Measurements from ENCODE around the gene GUCY2D. TPM values are rescaled to one million over a fixed set of nuclear protein-coding genes. Genes with fewer than 3 reads are reported as not detected.

The GUCY2D gene
- total RNA-seq, 1 donor from 2014 or later, result 0.69 TPM

GRCh38 chr17:8004899-8005298 lies 2.5 kb downstream of the GUCY2D start:
- TF ChIP-seq, protein P1, sequence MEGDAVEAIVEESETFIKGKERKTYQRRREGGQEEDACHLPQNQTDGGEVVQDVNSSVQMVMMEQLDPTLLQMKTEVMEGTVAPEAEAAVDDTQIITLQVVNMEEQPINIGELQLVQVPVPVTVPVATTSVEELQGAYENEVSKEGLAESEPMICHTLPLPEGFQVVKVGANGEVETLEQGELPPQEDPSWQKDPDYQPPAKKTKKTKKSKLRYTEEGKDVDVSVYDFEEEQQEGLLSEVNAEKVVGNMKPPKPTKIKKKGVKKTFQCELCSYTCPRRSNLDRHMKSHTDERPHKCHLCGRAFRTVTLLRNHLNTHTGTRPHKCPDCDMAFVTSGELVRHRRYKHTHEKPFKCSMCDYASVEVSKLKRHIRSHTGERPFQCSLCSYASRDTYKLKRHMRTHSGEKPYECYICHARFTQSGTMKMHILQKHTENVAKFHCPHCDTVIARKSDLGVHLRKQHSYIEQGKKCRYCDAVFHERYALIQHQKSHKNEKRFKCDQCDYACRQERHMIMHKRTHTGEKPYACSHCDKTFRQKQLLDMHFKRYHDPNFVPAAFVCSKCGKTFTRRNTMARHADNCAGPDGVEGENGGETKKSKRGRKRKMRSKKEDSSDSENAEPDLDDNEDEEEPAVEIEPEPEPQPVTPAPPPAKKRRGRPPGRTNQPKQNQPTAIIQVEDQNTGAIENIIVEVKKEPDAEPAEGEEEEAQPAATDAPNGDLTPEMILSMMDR (IDR thresholded peaks at IDR 0.05; ENCODE audit: unreplicated experiment), result no peak
- Mint-ChIP-seq H3K36me3 (no peaks in the 10 kb centered on the region), H3K4me3 (no peak overlapping the region), H3K4me1 (no peaks in the 10 kb centered on the region), H3K27me3 (ENCODE audit: low read depth) (peaks cover 71% of the 10 kb centered on the region), H3K27ac (no peak overlapping the region), H3K9me3 (no peaks in the 10 kb centered on the region)
- DNase-seq (ENCODE audit: low spot score in 2 of 2, unreplicated experiment in 2 of 2), result no peak

DNA sequence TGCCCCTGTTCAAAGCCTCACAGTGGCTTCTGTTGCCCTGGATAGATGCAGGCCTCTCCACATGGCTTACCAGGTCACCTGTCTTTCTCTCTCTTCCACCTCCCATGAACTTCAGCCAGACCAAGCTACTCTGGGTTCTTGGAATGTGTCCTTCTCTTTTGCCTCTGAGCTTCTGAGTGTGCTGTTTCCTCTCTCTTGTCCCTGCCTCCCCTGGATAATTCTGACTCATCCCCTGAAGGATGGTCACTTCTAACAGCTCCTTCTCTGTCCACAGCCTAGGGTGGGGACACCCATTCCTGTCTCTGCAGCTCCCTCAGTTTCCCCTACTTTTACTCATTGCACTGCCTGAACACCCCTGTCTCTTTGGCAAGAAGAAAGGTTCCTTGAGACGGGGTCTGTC lies 2.9 kb downstream of the GUCY2D start:
- Mint-ChIP-seq H3K27ac (no peak overlapping the region), H3K36me3 (no peaks in the 10 kb centered on the region), H3K4me1 (no peaks in the 10 kb centered on the region), H3K4me3 (no peak overlapping the region), H3K9me3 (no peaks in the 10 kb centered on the region), H3K27me3 (ENCODE audit: low read depth) (peaks cover 69% of the 10 kb centered on the region)
- no peak for DNase-seq (ENCODE audit: low spot score in 2 of 2, unreplicated experiment in 2 of 2)
- TF ChIP-seq, protein P1 (IDR thresholded peaks at IDR 0.05; ENCODE audit: unreplicated experiment), result no peak

GRCh38 chr17:8005967-8006730 lies 3.7 kb downstream of the GUCY2D start:
- Mint-ChIP-seq H3K27me3 (ENCODE audit: low read depth) (peaks cover 61% of the 10 kb centered on the region), H3K27ac (no peak overlapping the region), H3K36me3 (no peaks in the 10 kb centered on the region), H3K4me1 (no peaks in the 10 kb centered on the region), H3K9me3 (no peaks in the 10 kb centered on the region), H3K4me3 (no peak overlapping the region)
- DNase-seq (ENCODE audit: low spot score in 2 of 2, unreplicated experiment in 2 of 2), result no peak
- TF ChIP-seq, protein P1 (IDR thresholded peaks at IDR 0.05; ENCODE audit: unreplicated experiment), result no peak

DNA sequence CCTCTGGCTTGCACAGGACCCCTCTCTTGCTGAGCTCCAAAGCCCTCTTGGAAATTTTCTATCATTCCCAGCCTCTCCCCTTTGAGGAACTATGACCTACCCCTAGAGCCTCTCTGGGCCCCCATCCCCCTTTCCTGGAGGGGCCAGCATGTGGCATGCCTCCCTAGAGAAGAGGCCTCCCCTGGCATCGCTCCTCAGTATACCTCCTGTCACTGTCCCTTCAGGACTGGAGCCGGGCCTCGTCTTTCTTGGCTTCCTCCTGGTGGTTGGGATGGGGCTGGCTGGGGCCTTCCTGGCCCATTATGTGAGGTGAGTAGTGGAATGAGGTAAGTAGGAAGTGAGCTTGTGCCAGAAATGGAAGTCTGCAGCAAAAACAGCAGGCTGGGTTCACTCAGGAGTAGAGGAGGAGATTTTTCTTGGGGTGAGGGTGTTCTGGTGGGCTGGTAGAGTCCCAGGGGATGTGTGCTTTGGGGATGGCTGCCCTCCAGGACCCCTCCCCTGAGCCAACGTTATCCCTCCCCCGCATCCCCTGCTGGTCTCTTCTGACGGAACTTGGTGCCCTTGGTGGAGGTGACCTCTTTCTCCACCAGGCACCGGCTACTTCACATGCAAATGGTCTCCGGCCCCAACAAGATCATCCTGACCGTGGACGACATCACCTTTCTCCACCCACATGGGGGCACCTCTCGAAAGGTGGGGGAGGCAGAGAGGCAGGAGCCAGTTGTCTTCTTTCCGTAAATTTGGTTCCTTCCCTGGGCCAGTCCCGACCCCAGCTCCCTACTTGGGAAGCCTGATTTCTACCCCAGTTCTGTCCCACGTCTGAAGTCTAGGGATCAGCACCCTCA lies 4.6 kb downstream of the GUCY2D start:
- H3K27ac Mint-ChIP-seq, result no peak overlapping the region
- DNase-seq (ENCODE audit: low spot score in 2 of 2, unreplicated experiment in 2 of 2), result no peak
- no peaks in the 10 kb centered on the region for H3K36me3 Mint-ChIP-seq
- TF ChIP-seq, protein P1 (IDR thresholded peaks at IDR 0.05; ENCODE audit: unreplicated experiment), result no peak
- H3K4me3 Mint-ChIP-seq, result no peak overlapping the region
- no peaks in the 10 kb centered on the region for H3K9me3 Mint-ChIP-seq
- no peaks in the 10 kb centered on the region for H3K4me1 Mint-ChIP-seq
- H3K27me3 Mint-ChIP-seq (ENCODE audit: low read depth), result peaks cover 60% of the 10 kb centered on the region

DNA sequence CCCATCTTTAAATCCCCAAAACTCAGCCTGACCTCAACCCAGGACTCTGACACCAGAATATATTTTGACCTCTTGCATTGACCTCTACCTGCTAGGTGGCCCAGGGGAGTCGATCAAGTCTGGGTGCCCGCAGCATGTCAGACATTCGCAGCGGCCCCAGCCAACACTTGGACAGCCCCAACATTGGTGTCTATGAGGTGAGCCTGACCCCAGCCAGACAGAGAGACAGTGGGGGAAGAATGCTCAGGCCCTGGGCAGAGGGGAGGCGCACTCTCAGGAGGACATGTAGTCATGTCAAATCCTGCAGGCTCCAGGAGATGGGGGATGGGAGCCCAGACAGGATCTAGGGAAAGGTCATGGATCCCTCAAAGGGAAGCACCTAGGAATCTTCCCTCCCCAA lies 5.4 kb downstream of the GUCY2D start:
- Mint-ChIP-seq H3K9me3 (no peaks in the 10 kb centered on the region), H3K36me3 (no peaks in the 10 kb centered on the region), H3K4me1 (no peaks in the 10 kb centered on the region), H3K4me3 (no peak overlapping the region), H3K27me3 (ENCODE audit: low read depth) (peaks cover 59% of the 10 kb centered on the region), H3K27ac (no peak overlapping the region)
- no peak for DNase-seq (ENCODE audit: low spot score in 2 of 2, unreplicated experiment in 2 of 2)
- TF ChIP-seq, protein P1 (IDR thresholded peaks at IDR 0.05; ENCODE audit: unreplicated experiment), result no peak
